GM18873 (cell line): Measurements from ENCODE around the gene SYNE3.
A peak's percentile ranks its signal among the peaks of the same experiment; 100 is the strongest.

ENCODE experiments used
- ATAC-seq: cut with Tn5 transposase; IDR thresholded peaks from one replicate; pipeline ENCODE4 v1.9.1; 2021; ENCODE audit warnings: mild to moderate bottlenecking, moderate library complexity, moderate number of reproducible peaks; ENCODE audit not compliant: unreplicated experiment, low FRiP score

SYNE3 gene

DNA sequence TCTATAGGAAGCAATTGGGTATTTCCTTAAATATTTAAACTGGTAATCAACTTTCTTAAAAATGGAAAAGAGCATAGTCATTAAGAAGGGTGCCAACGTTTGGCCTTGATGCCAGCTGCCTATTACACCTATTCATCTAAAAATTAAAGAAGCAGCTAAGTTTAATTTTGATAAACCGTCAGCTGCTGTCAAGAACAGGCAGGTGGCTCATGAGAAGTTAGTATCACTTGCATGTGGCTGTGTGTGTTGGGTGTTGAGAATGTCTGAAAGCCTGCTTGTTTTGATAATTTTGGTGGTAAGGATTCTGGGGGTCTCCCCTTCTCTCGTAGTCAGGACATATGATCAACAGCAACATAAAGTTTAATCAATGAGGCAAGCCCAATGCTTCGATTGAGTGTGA lies 24.9 kb upstream of the SYNE3 start:
- no peak for ATAC-seq

GRCh38 chr14:95540236-95540855 lies 23.9 kb upstream of the SYNE3 start:
- no peak for ATAC-seq

DNA sequence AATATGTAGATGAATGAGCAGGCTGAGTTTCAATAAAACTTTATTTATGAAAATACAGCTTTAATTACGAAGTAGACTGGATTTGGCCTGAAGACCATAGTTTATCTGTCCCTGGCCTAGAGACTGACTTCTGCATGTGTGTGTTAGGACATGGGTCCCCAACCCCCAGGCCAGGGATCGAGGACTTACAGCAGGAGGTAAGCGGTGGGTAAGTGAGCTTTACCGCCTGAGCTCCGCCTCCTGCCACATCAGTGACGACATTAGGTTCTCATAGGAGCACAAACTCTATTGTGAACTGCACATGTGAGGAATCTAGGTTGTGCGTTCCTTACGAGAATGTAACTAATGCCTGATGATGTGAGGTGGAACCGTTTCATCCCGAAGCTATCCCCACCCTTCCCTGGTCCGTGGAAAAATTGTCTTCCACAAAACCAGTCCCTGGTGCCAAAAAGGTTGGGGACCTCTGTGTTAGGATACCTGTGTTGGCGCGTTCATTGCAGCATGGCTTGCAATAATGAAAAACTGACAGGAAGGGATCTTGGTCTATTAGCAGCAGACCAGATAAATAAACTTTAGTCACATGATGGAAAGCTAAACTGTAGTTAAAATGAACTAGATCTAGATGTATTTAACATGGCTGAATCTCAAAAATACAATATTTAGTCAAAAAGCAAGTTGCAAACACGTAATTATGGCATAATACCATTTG lies 22.5 kb upstream of the SYNE3 start:
- no peak for ATAC-seq

- ATAC-seq = no peak
Measured at GRCh38 chr14:95537298-95538089, 21.0 kb upstream of the SYNE3 start.

DNA sequence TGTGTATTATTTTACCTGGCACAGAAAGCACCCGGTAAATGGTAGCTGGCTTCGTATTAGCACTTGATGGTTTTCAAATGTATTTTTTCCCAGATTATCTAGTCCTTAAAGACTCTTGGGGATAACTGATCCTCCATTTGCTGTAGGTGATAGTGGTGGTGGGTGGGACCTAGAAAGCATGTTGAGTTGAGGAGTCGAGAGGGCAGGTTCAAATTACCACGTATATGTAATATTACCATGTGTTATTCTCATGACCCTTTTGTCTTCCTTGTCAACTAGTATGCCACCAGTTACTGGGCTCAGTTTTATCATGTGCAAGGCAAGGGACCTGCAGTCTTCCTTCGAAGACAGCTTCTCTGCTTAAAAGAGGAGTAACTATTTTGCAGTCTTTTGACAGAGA lies 20.2 kb upstream of the SYNE3 start:
- no peak for ATAC-seq

GRCh38 chr14:95536036-95536593 lies 19.7 kb upstream of the SYNE3 start:
- ATAC-seq = no peak

- no peak for ATAC-seq
Measured at GRCh38 chr14:95535226-95536021, 19.0 kb upstream of the SYNE3 start.

DNA sequence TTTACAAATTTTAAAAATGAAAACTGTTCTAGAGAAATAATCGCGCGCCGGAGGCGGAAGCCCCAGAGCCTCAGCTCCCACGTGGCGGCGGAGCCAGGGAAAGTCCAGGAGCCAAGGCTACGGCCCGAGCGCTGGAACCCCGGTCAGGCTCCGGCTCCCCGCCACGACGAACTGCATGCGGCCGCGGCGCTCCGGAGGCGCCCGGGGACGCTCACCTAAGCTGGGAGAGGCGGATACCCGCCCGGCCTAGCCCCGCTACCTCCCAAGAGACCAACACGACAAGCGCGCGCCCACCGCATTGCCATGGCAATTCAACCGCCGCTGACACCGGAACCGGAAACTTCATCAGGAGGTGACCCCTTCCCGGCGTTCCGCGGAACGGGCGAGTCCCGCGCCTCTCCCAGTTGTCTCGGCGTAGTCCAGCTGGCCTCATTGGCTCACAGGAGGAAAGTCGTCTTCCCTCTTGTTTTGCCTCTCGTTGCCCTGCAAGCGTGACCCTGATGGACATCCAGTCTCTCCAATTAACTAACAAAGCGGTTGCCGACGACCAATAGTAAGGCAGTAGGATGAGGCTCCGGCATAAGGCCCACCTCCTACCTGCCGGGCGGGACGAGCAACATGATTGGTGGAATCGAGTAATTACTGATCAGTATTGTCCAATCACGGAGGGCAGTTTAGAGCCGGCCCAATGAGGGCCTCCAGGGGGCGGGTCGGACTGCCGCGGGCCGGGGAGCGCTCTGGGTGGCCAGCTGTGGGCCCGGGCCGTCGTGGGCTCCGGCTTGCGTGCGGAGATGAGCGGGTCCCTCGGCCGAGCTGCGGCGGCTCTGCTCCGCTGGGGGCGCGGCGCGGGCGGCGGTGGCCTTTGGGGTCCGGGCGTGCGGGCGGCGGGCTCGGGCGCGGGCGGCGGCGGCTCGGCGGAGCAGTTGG lies 18.1 kb upstream of the SYNE3 start, which contains the start of gene GLRX5:
GLRX5 (plus strand) TSS at position 752 of the 927 bp plus-strand sequence; CDS start at position 792, 40 bp downstream.
- peak; percentile 95 for ATAC-seq

DNA sequence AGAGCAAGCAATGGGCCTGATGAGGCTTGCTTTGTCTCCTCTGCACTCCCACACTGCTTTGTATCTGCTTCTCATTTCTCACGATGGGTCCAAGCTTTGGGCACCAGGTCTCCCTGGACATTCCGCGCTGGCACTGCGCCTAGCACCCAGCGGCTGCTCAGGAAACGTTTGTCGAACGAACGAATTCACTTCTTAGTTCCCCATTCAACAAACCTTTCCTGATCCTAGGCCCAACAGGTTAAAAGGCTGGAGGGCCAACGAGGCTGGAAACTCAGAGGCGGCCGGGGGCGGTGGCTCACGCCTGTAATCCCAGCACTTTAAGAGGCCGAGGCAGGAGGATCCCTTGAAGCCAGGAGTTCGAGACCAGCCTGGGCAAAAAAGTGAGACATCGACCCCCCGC lies 17.4 kb upstream of the SYNE3 start:
- ATAC-seq = no peak

- ATAC-seq = no peak
Measured at GRCh38 chr14:95533391-95533821, 17.0 kb upstream of the SYNE3 start.

DNA sequence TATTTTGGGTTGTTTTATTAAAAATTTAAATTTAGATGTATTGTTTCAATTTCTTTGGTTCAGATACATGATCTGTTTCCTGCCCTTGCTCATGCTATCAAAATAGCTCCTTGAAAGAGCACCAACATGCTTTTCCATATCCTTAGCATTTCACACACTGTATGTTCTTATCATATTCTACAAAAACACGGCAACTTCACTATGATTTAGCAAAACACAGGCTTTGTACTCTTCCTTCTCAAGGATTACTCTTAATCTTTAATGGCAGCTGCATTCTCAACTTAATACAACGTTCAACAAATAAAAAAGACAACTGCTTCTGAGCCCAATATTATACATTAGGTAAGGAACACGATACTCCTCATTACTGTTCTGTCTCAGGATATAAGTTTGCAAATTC lies 15.5 kb upstream of the SYNE3 start:
- no peak for ATAC-seq

- no peak for ATAC-seq
Measured at GRCh38 chr14:95531473-95531872, 15.0 kb upstream of the SYNE3 start.

- no peak for ATAC-seq
Measured at GRCh38 chr14:95530473-95531276, 14.2 kb upstream of the SYNE3 start.

DNA sequence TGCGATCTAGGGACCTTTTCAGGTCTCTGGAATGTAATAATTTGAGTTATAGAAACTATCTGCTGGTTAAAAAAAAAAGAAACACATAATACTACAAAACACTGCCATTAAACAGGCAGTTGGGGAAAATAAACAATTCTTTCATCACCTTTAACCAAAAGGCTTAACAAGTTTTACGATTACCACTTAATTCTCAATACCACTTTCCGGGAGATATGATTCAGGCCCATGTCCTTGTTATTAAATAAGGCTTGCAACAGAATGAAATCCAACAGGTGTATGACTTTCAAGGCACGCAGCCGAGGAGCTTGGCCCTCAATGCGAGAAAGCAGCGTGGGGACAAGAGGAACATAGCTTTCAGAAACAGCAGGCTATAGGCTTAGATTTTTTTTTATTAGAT lies 12.8 kb upstream of the SYNE3 start:
- no peak for ATAC-seq

DNA sequence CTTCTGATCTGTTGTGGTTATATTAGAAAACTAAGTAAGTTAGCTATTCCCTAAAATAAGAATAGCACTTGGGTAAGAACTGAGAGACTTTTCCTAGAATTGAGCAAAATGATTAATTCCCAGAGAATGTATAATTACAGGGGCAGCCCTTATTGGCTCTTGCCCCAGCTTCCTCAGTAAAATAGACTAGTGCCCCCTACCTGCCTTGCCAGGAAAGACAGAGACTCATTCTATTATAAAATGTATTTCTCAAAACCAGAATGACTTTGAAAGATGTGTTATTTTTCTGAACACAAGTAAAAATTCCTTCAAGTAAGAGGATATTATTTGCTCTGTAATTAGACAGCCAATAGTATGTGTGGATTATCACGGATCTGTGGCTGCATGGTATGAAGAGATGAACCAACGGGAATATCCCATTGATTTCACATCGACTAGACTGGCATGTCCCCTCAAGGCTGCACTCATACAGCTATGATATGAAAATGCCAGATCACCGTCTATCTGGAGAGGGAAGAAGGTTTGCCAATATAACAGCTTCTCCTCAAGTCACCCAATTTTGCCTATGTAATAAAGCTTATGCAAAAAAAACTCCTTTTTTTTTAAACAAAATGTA lies 11.0 kb upstream of the SYNE3 start:
- no peak for ATAC-seq

DNA sequence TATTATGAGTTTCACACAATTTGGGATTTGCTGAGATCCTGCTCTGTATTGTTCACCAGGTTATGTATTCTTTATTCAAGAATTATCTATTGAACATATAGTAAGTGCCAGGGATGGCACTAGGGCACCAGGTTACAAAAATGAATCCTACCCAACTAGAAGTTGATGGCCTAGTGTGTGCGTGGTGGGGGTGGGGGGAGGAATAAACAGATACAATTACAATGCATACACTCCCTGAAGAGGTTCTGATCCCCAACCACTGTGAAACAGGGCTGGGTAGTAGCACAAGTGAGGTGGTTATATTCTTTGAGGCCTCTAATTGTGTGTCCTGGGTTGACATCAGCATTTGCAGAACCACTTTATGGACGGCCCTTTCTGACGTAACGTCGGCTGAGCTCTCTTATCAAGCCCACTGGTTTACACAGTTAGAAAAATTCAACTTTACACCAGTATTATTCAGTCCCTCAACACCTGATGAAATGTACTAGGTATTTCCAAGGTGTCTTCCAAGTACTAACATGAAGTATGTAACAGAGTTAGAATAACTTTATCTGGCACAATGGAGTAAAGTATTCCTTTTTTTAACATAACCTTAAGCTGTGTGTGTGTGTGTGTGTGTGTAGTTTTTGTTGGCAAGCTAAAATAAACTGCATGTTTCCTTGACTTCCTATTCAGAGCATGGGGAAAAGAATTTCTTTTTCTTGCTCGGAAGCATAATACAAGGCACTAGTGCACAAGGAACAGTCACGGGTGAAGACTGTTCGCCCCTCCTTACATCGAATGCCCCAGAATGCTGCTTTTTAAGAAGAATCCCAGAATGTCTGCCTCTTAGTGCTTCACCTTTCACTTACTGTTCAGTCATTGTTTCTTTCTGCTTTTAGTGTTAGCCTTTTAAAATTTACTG lies 10.3 kb upstream of the SYNE3 start:
- ATAC-seq = no peak

DNA sequence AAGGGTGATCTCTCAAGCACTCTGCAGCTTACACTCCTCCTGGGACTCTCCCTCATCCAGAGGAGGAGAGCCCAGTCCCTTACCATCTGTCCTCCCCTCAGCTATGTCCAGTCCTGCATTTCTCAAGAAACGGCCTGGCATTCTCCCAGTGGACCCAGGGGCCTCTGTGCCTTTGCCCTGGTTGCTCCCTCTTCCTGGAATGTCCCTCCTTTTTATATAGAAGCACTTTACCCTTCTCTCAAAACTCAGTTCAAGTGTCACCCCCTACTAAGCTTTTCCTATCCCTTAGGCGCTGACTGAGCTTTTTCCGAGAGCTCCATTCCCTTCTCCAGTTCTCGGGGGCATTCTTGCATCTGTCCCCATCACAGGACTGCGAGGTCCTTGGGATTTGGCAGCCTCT lies 9.5 kb upstream of the SYNE3 start:
- ATAC-seq = no peak
